Measurements from ENCODE around the gene KCNN3.
"Not testable (repeated sequence)": the region's sequence is repeated elsewhere in the genome, so short reads cannot be mapped to it uniquely, and the experiment has no call there.

Gene KCNN3

DNA sequence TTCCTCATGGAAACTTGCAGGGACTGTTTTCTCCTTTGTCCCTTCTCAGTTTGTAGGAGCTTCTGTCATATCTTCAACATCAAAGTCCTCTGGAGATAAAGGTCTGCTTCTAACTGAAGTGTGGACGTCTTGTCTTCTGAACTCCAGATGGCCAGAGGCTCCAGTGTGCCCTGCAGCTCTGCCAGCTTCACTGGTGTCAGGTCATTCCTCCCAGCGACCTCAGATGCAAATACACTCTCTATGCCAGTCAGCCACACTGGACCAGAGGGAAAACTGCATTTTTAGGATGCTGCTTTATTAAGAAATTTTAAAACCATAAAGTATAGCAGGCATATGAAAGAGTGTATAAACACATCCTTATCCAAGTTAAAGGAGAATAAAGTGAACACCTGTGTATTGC is 183.6 kb downstream of the KCNN3 start:
- no peak for DNase-seq

DNA sequence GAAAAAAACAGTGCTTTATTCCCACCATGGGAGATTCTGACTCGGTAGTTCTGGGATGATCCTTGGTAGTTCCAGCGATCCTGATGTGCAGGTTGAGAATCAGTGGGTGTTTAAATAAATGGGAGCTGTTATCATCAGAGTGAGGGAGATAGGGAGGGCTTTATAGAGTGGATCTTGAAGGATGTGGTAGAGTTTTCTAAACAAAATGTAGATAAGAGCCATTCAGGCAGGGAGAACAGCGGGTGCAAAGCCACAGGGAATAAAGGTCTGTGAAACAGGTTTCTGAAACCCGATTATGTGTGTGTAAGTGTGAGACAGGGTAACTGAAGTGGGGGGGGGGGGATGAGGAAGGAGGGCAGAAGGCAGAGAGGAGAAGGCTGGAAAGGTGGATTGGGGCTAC is 186.3 kb downstream of the KCNN3 start:
- no peak for DNase-seq

GRCh38 chr1:154682254-154682653 is 187.8 kb downstream of the KCNN3 start:
- DNase-seq: peak; percentile 28 to 50

GRCh38 chr1:154677844-154678243 is 192.2 kb downstream of the KCNN3 start:
- not testable (repeated sequence) for DNase-seq

DNA sequence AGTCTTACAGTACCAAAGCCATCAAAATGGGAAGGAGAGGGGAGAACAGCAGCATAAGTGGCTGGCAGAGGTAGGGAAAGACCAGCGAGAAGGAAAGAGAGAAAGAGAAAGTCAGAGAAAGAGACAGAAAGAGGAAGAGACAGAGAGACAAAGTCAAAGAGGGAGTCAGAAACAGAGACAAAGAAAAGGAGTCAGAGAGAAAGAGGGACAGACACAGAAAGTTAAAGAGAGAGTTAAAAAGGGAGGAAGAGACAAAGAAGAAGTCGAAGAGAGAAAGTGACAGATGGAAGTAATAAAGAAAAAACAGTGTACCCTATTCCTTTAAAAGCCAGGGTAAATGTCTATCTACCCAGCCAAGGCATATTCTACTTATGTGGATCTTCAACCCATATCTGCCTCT is 193.2 kb downstream of the KCNN3 start:
- not testable (repeated sequence) for DNase-seq

DNA sequence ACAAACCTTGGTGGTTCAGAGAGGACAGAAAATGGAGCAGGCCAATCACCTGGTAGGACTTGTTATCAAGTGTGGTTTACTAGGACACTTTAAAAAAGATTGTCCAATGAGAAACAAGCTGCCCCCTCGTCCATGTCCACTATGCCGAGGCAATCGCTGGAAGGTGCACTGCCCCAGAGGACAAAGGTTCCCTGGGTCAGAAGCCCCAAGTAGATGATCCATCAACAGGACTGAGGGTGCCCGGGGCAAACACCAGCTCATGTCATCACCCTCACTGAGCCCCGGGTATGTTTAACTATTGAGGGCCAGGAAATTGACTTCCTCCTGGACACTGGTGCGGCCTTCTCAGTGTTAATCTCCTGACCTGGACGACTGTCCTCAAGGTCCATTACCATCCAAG is 195.6 kb downstream of the KCNN3 start:
- DNase-seq: not testable (repeated sequence)

DNA sequence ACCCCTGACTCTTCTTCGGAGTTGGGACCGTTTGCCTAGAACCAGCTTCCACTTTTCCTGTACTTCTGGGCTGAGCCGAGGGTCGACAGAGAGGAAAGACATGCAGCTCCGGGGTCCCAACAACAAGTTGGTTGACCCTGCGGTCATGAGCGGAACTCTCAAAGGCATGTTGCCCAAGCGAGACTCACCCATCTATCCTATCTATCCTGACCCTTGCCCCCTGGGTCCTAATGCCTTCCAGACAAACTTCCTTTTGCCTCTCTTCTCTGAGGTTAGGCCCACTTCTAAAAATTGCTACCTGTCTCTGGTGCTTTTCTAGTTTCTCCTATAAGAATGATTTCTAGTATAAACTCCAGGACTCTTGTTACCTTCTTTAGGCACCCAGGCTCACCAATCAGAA is 197.8 kb downstream of the KCNN3 start:
- DNase-seq: not testable (repeated sequence)

DNA sequence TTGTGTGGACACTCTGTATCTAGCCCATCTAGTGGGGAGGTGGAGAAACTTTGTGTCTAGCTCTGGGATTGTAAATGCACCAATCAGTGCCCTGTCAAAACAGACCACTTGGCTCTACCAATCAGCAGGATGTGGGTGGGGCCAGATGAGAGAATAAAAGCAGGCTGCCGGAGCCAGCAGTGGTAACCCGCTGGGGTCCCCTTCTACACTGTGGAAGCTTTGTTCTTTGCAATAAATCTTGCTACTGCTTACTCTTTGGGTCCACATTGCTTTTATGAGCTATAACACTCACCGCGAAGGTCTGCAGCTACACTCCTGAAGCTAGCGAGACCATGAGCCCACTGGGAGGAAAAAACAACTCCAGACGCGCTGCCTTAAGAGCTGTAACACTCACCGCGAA is 198.7 kb downstream of the KCNN3 start:
- DNase-seq: not testable (repeated sequence)

GRCh38 chr1:154670310-154671270 is 199.5 kb downstream of the KCNN3 start:
- DNase-seq: not testable (repeated sequence)

DNA sequence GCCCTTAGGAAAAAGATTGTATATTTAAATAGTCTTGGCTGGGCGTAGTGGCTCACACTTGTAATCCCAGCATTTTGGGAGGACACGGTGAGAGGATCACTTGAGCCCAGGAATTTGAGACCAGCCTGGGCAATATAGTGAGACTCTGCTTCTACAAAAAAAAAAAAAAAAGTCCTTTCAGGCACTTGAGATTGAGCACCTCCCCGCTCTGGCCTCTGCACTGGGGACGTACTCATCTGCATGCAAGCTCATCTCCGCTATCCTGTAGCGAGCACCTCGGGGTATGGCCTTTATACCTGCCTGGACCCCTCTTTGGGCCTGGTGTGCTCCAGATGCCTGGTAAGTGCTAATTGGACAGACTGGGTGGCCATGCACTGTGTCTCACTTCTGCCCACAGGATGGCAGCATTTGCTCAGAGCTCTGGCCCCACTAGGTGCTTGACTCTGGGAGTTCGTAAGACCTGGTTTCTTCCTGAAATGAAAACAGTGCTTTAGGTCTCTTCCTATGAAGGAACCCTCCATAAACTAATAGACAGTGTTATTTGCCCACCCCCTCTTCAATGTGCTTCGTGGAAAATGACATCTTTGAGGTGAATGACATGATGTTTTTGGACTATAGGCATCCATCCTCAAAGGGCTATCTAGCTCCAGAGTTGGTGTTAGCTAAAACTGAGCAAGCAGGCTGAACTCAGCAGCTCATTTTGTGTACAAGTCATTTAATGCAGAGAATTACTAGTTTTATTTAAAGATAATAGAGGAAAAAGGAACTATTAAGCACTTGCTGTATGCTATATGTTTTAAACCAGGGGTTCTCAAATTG is 200.4 kb downstream of the KCNN3 start:
- DNase-seq: peak; percentile 83

GRCh38 chr1:154666051-154666790 is 203.9 kb downstream of the KCNN3 start:
- DNase-seq: no peak

GRCh38 chr1:154664331-154665002 is 205.6 kb downstream of the KCNN3 start:
- DNase-seq: no peak

GRCh38 chr1:154663471-154664060 is 206.5 kb downstream of the KCNN3 start:
- no peak for DNase-seq

DNA sequence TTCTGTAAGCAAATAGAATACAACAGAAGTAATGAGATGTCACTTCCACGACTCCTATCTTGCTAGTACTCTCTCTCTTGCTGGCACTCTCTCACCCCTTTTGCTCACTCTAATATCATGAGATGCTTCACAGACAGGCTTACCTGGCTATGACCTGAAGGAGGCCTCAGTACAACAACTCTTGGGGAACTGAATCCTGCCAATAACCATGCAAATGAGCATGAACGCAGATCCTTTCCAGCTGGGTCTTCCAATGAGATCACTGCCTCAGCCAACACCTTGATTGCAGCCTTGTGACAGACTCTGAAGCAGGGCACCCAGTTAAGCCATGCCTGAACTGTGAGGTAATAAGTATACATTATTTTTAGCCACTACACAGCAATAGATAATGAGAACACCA is 209.0 kb downstream of the KCNN3 start:
- no peak for DNase-seq

GRCh38 chr1:154659823-154660592 is 210.1 kb downstream of the KCNN3 start:
- no peak for DNase-seq

GRCh38 chr1:154657556-154657955 is 212.5 kb downstream of the KCNN3 start:
- no peak for DNase-seq

- DNase-seq: no peak
Observed at GRCh38 chr1:154652893-154653292, 217.2 kb downstream of the KCNN3 start.
